ENCODE results near the gene MTUS2.

Gene MTUS2

GRCh38 chr13:29524176-29524575 is 704.0 kb downstream of the MTUS2 start:
- H3K9me3 ChIP-seq (ENCODE audit: control insufficient read depth, insufficient read depth, low read length): no peaks in the 10 kb centered on the region
- no peak overlapping the region for H3K27ac ChIP-seq (ENCODE audit: low read length)
- no CpG with 5 or more reads among the region's 17 CpGs for WGBS (ENCODE audit: insufficient coverage, insufficient read length)
- no peaks in the 10 kb centered on the region for H3K27me3 ChIP-seq (ENCODE audit: control insufficient read depth, insufficient read depth, low read length)
- H3K36me3 ChIP-seq (ENCODE audit: control insufficient read depth, insufficient read depth, low read length): peaks cover 24% of the 10 kb centered on the region
- no peaks in the 10 kb centered on the region; the same call in 1 of the 2 replicates for H3K4me1 ChIP-seq (ENCODE audit: control insufficient read depth, insufficient read depth, low read length)
- no peak overlapping the region for H3K4me3 ChIP-seq (ENCODE audit: low read length)
- no peak for DNase-seq (ENCODE audit: low read depth, low spot score)

GRCh38 chr13:29524641-29525040 is 704.5 kb downstream of the MTUS2 start:
- peaks cover 26% of the 10 kb centered on the region for H3K36me3 ChIP-seq (ENCODE audit: control insufficient read depth, insufficient read depth, low read length)

GRCh38 chr13:29525757-29526156 is 705.6 kb downstream of the MTUS2 start:
- WGBS (ENCODE audit: insufficient coverage, insufficient read length): no CpG with 5 or more reads among the region's 7 CpGs
- H3K4me1 ChIP-seq (ENCODE audit: control insufficient read depth, insufficient read depth, low read length): no peaks in the 10 kb centered on the region; the same call in 1 of the 2 replicates
- no peak overlapping the region for H3K4me3 ChIP-seq (ENCODE audit: low read length)
- H3K27me3 ChIP-seq (ENCODE audit: control insufficient read depth, insufficient read depth, low read length): no peaks in the 10 kb centered on the region
- no peak for DNase-seq (ENCODE audit: low read depth, low spot score)
- no peak overlapping the region for H3K27ac ChIP-seq (ENCODE audit: low read length)
- no peaks in the 10 kb centered on the region for H3K9me3 ChIP-seq (ENCODE audit: control insufficient read depth, insufficient read depth, low read length)
- H3K36me3 ChIP-seq (ENCODE audit: control insufficient read depth, insufficient read depth, low read length): peaks cover 26% of the 10 kb centered on the region

More at GRCh38 chr13:29524641-29525040, 704.5 kb downstream of the MTUS2 start:
- Histone ChIP-seq H3K4me1 (ENCODE audit: control insufficient read depth, insufficient read depth, low read length) (no peaks in the 10 kb centered on the region; the same call in 1 of the 2 replicates), H3K27ac (ENCODE audit: low read length) (no peak overlapping the region), H3K4me3 (ENCODE audit: low read length) (no peak overlapping the region), H3K9me3 (ENCODE audit: control insufficient read depth, insufficient read depth, low read length) (no peaks in the 10 kb centered on the region), H3K27me3 (ENCODE audit: control insufficient read depth, insufficient read depth, low read length) (no peaks in the 10 kb centered on the region)
- DNase-seq (ENCODE audit: low read depth, low spot score): no peak
- WGBS (ENCODE audit: insufficient coverage, insufficient read length): no CpG with 5 or more reads among the region's 9 CpGs

DNA sequence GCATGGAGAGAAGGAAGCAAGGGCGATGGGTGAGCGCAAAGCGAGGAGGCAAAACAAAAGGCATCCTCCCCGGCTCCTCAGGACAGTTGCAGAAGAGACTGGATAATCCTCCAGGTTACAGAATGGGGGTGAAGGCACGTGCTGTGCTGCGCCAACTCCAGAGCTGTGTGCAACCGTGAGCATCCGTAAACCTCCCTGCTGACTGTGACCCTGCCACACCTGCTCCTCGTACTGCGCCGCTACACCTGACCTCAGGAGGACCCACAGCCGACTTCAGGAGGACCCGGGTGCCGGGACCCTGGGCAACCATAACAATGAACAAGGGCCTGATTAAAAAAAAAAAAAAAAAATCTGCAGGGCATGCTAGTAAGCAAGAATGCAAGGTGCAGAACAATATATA is 706.6 kb downstream of the MTUS2 start:
- no peaks in the 10 kb centered on the region for H3K9me3 ChIP-seq (ENCODE audit: control insufficient read depth, insufficient read depth, low read length)
- H3K4me1 ChIP-seq (ENCODE audit: control insufficient read depth, insufficient read depth, low read length): no peaks in the 10 kb centered on the region; the same call in 1 of the 2 replicates
- peaks cover 26% of the 10 kb centered on the region for H3K36me3 ChIP-seq (ENCODE audit: control insufficient read depth, insufficient read depth, low read length)
- no peak overlapping the region for H3K27ac ChIP-seq (ENCODE audit: low read length)
- no peak overlapping the region for H3K4me3 ChIP-seq (ENCODE audit: low read length)
- H3K27me3 ChIP-seq (ENCODE audit: control insufficient read depth, insufficient read depth, low read length): no peaks in the 10 kb centered on the region
- no CpG with 5 or more reads among the region's 14 CpGs for WGBS (ENCODE audit: insufficient coverage, insufficient read length)
- no peak for DNase-seq (ENCODE audit: low read depth, low spot score)

DNA sequence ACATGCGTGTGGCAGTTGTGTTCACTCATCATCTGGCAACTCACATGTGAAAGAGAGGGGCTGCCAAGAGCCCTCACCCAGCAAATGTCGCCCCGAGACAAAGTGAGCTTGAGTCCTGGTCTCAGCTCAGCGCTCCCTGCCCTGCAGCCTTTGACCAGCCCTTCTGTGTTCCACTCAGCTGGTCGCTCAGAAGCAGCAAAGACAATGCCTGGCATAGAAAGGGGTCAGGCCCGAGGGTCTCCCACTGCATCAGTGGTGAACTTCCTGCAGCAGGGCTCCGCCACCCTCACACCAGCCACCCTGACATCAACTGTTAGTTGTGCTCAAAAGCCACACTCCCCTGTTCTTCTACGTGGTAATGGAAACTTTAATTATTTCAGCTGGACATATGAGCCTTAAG is 707.4 kb downstream of the MTUS2 start:
- no peaks in the 10 kb centered on the region for H3K9me3 ChIP-seq (ENCODE audit: control insufficient read depth, insufficient read depth, low read length)
- H3K36me3 ChIP-seq (ENCODE audit: control insufficient read depth, insufficient read depth, low read length): peaks cover 22% of the 10 kb centered on the region
- no peak overlapping the region for H3K4me3 ChIP-seq (ENCODE audit: low read length)
- no peaks in the 10 kb centered on the region; the same call in 1 of the 2 replicates for H3K4me1 ChIP-seq (ENCODE audit: control insufficient read depth, insufficient read depth, low read length)
- no peak overlapping the region for H3K27ac ChIP-seq (ENCODE audit: low read length)
- WGBS (ENCODE audit: insufficient coverage, insufficient read length): no CpG with 5 or more reads among the region's 8 CpGs
- no peaks in the 10 kb centered on the region for H3K27me3 ChIP-seq (ENCODE audit: control insufficient read depth, insufficient read depth, low read length)
- DNase-seq (ENCODE audit: low read depth, low spot score): no peak

GRCh38 chr13:29527916-29528315 is 707.8 kb downstream of the MTUS2 start:
- WGBS (ENCODE audit: insufficient coverage, insufficient read length): no CpG with 5 or more reads among the region's 5 CpGs
- no peak overlapping the region for H3K4me3 ChIP-seq (ENCODE audit: low read length)
- no peaks in the 10 kb centered on the region; the same call in 1 of the 2 replicates for H3K4me1 ChIP-seq (ENCODE audit: control insufficient read depth, insufficient read depth, low read length)
- no peaks in the 10 kb centered on the region for H3K27me3 ChIP-seq (ENCODE audit: control insufficient read depth, insufficient read depth, low read length)
- H3K36me3 ChIP-seq (ENCODE audit: control insufficient read depth, insufficient read depth, low read length): peaks cover 22% of the 10 kb centered on the region
- no peaks in the 10 kb centered on the region for H3K9me3 ChIP-seq (ENCODE audit: control insufficient read depth, insufficient read depth, low read length)
- DNase-seq (ENCODE audit: low read depth, low spot score): no peak
- H3K27ac ChIP-seq (ENCODE audit: low read length): no peak overlapping the region

GRCh38 chr13:29529754-29530153 is 709.6 kb downstream of the MTUS2 start:
- WGBS (ENCODE audit: insufficient coverage, insufficient read length): no CpG with 5 or more reads among the region's 5 CpGs
- Histone ChIP-seq H3K4me1 (ENCODE audit: control insufficient read depth, insufficient read depth, low read length) (no peaks in the 10 kb centered on the region), H3K4me3 (ENCODE audit: low read length) (no peak overlapping the region), H3K27ac (ENCODE audit: low read length) (no peak overlapping the region), H3K9me3 (ENCODE audit: control insufficient read depth, insufficient read depth, low read length) (no peaks in the 10 kb centered on the region), H3K36me3 (ENCODE audit: control insufficient read depth, insufficient read depth, low read length) (peaks cover 9% of the 10 kb centered on the region), H3K27me3 (ENCODE audit: control insufficient read depth, insufficient read depth, low read length) (no peaks in the 10 kb centered on the region)
- DNase-seq (ENCODE audit: low read depth, low spot score): no peak

GRCh38 chr13:29530901-29531300 is 710.8 kb downstream of the MTUS2 start:
- Histone ChIP-seq H3K9me3 (ENCODE audit: control insufficient read depth, insufficient read depth, low read length) (no peaks in the 10 kb centered on the region), H3K27me3 (ENCODE audit: control insufficient read depth, insufficient read depth, low read length) (no peaks in the 10 kb centered on the region), H3K4me3 (ENCODE audit: low read length) (no peak overlapping the region), H3K36me3 (ENCODE audit: control insufficient read depth, insufficient read depth, low read length) (peaks cover 5% of the 10 kb centered on the region), H3K27ac (ENCODE audit: low read length) (no peak overlapping the region), H3K4me1 (ENCODE audit: control insufficient read depth, insufficient read depth, low read length) (no peaks in the 10 kb centered on the region; the same call in 1 of the 2 replicates)
- WGBS (ENCODE audit: insufficient coverage, insufficient read length): no CpG with 5 or more reads among the region's 5 CpGs
- DNase-seq (ENCODE audit: low read depth, low spot score): no peak

DNA sequence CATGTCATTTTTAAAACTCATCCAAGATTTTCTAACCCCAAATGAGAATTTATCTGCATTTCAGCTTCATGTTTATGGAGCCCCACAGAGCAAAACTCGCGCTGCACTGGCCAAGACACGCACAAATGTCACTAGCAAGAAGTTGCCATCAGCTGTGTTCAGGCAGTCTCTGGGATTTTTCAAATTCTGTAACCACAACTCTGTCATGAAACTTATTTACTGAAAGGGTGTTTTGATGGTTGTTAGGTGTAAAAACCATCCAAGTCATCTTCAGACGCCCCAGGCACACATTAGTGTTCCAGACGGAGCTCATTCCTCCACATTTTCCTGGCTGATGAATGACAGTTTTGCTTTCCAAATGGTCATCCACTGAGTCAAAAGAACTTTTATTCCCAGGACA is 712.0 kb downstream of the MTUS2 start:
- peaks cover 5% of the 10 kb centered on the region for H3K36me3 ChIP-seq (ENCODE audit: control insufficient read depth, insufficient read depth, low read length)
- no CpG with 5 or more reads among the region's 5 CpGs for WGBS (ENCODE audit: insufficient coverage, insufficient read length)
- H3K4me3 ChIP-seq (ENCODE audit: low read length): no peak overlapping the region
- DNase-seq (ENCODE audit: low read depth, low spot score): no peak
- no peak overlapping the region for H3K27ac ChIP-seq (ENCODE audit: low read length)
- H3K4me1 ChIP-seq (ENCODE audit: control insufficient read depth, insufficient read depth, low read length): no peaks in the 10 kb centered on the region; the same call in 1 of the 2 replicates
- H3K9me3 ChIP-seq (ENCODE audit: control insufficient read depth, insufficient read depth, low read length): no peaks in the 10 kb centered on the region
- no peaks in the 10 kb centered on the region for H3K27me3 ChIP-seq (ENCODE audit: control insufficient read depth, insufficient read depth, low read length)

- no CpG with 5 or more reads among the region's 17 CpGs for WGBS (ENCODE audit: insufficient coverage, insufficient read length)
- H3K36me3 ChIP-seq (ENCODE audit: control insufficient read depth, insufficient read depth, low read length): peaks cover 3% of the 10 kb centered on the region
Observed at GRCh38 chr13:29532821-29533220, 712.7 kb downstream of the MTUS2 start.

DNA sequence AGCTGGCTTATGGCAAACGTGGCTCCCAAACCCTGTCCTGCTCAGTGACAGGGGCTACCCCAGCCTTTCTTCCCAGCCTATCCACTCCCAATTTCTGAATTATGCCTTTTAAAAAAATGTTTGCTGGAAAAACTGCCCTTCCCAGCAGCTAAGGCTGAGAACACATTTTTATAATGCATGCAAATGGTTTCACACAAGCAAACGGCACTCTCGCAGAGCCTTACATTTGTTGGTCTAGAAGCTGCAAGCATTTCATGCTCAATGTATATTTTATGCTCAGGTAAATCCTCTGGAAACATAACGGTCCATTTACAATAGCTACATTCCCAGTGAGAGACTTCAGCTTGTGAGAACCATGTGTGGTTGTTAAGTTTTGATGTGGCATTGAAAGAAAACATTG is 713.9 kb downstream of the MTUS2 start:
- Histone ChIP-seq H3K27me3 (ENCODE audit: control insufficient read depth, insufficient read depth, low read length) (no peaks in the 10 kb centered on the region), H3K36me3 (ENCODE audit: control insufficient read depth, insufficient read depth, low read length) (peaks cover 3% of the 10 kb centered on the region), H3K27ac (ENCODE audit: low read length) (no peak overlapping the region), H3K4me3 (ENCODE audit: low read length) (no peak overlapping the region), H3K9me3 (ENCODE audit: control insufficient read depth, insufficient read depth, low read length) (no peaks in the 10 kb centered on the region), H3K4me1 (ENCODE audit: control insufficient read depth, insufficient read depth, low read length) (no peaks in the 10 kb centered on the region; the same call in 1 of the 2 replicates)
- WGBS (ENCODE audit: insufficient coverage, insufficient read length): no CpG with 5 or more reads among the region's 4 CpGs
- DNase-seq (ENCODE audit: low read depth, low spot score): no peak

More at GRCh38 chr13:29532821-29533220, 712.7 kb downstream of the MTUS2 start:
- Histone ChIP-seq H3K4me3 (ENCODE audit: low read length) (no peak overlapping the region), H3K27ac (ENCODE audit: low read length) (no peak overlapping the region), H3K4me1 (ENCODE audit: control insufficient read depth, insufficient read depth, low read length) (no peaks in the 10 kb centered on the region; the same call in 1 of the 2 replicates), H3K9me3 (ENCODE audit: control insufficient read depth, insufficient read depth, low read length) (no peaks in the 10 kb centered on the region), H3K27me3 (ENCODE audit: control insufficient read depth, insufficient read depth, low read length) (no peaks in the 10 kb centered on the region)
- no peak for DNase-seq (ENCODE audit: low read depth, low spot score)
